Mesendoderm (in vitro differentiated cells): Measurements from ENCODE around the gene PTGFRN.
"Not testable (repeated sequence)": the region's sequence is repeated elsewhere in the genome, so short reads cannot be mapped to it uniquely, and the experiment has no call there.

Experiments used
- DNase-seq: peaks from one replicate; pipeline ENCODE4 v3.0.0; 2013
- H2AK5ac ChIP-seq: 2 replicates; pipeline ENCODE4 v1.6.1; 2013; ENCODE audit warnings: low read length, inconsistent platforms
- H2BK120ac ChIP-seq: 2 replicates; pipeline ENCODE4 v1.6.1; 2013; ENCODE audit warnings: low read depth, mild to moderate bottlenecking, low read length, moderate library complexity, mixed read lengths
- H2BK15ac ChIP-seq: replicated peaks from 2 replicates; pipeline ENCODE4 v1.6.1; 2013; ENCODE audit warnings: low read depth, mild to moderate bottlenecking, moderate library complexity
- H2BK5ac ChIP-seq: 2 replicates; pipeline ENCODE4 v1.6.1; 2013; ENCODE audit warnings: low read length, inconsistent platforms
- H3K18ac ChIP-seq: 2 replicates; pipeline ENCODE4 v1.6.1; 2013; ENCODE audit warnings: mild to moderate bottlenecking, low read length, mixed read lengths
- H3K23ac ChIP-seq: one replicate; pipeline ENCODE4 v1.6.1; 2013; ENCODE audit warnings: low read length
- H3K27ac ChIP-seq: 2 replicates; pipeline ENCODE4 v1.5.1; 2013; ENCODE audit warnings: low read depth, mild to moderate bottlenecking, inconsistent platforms, low read length, moderate library complexity
- H3K27me3 ChIP-seq: 2 replicates; pipeline ENCODE4 v1.6.1; 2013; ENCODE audit warnings: low read length, control low read depth, mild to moderate bottlenecking, inconsistent platforms; ENCODE audit not compliant: insufficient read depth, poor library complexity
- H3K36me3 ChIP-seq: 2 replicates; pipeline ENCODE4 v1.6.1; 2013; ENCODE audit warnings: low read length, inconsistent platforms; ENCODE audit not compliant: control insufficient read depth, insufficient read depth
- H3K4ac ChIP-seq: one replicate; pipeline ENCODE4 v1.6.1; 2013; ENCODE audit warnings: low read depth, mild to moderate bottlenecking, low read length, moderate library complexity
- H3K4me1 ChIP-seq: 2 replicates; pipeline ENCODE4 v1.6.1; 2013; ENCODE audit warnings: low read depth, low read length, inconsistent platforms; ENCODE audit not compliant: control insufficient read depth
- H3K4me2 ChIP-seq: 2 replicates; pipeline ENCODE4 v1.6.1; 2013; ENCODE audit warnings: low read length
- H3K4me3 ChIP-seq: 2 replicates; pipeline ENCODE4 v1.5.1; 2013; ENCODE audit warnings: mild to moderate bottlenecking, low read length
- H3K56ac ChIP-seq: one replicate; pipeline ENCODE4 v1.6.1; 2013; ENCODE audit warnings: low read length
- H3K79me1 ChIP-seq: 2 replicates; pipeline ENCODE4 v1.6.1; 2013; ENCODE audit warnings: low read length, inconsistent platforms
- H3K79me2 ChIP-seq: 2 replicates; pipeline ENCODE4 v1.6.1; 2013; ENCODE audit warnings: mild to moderate bottlenecking, low read length; ENCODE audit not compliant: control insufficient read depth, insufficient read depth
- H3K9ac ChIP-seq: 2 replicates; pipeline ENCODE4 v1.6.1; 2013; ENCODE audit warnings: low read length, inconsistent platforms
- H4K5ac ChIP-seq: one replicate; pipeline ENCODE4 v1.6.1; 2013; ENCODE audit warnings: low read length
- H4K8ac ChIP-seq: one replicate; pipeline ENCODE4 v1.6.1; 2013; ENCODE audit warnings: low read depth, mild to moderate bottlenecking, control low read depth, low read length, moderate library complexity
- WGBS: extraction: QIAGEN DNeasy Blood & Tissue Kit; methylation state at CpG from one replicate; pipeline ENCODE4 v1.1.7; 2013; ENCODE audit warnings: low lambda C conversion rate, missing lambda C conversion rate; ENCODE audit not compliant: insufficient coverage; ENCODE audit errors: extremely low coverage; 5-methylcytosine and 5-hydroxymethylcytosine counted together

PTGFRN gene

GRCh38 chr1:116938216-116938615 is 28.5 kb downstream of the PTGFRN start:
- no peak overlapping the region for H2AK5ac ChIP-seq
- H3K27ac ChIP-seq, result no peak overlapping the region
- H3K4me1 ChIP-seq, result no peaks in the 10 kb centered on the region
- H2BK120ac ChIP-seq, result no peak overlapping the region
- peaks cover 16% of the 10 kb centered on the region for H3K79me1 ChIP-seq
- H4K8ac ChIP-seq, result no peak overlapping the region
- H3K79me2 ChIP-seq, result peaks cover 2% of the 10 kb centered on the region
- H3K56ac ChIP-seq, result no peak overlapping the region
- H3K23ac ChIP-seq, result no peak overlapping the region
- H3K4ac ChIP-seq, result no peak overlapping the region
- no peak overlapping the region for H2BK5ac ChIP-seq
- no peak overlapping the region for H3K9ac ChIP-seq
- H3K36me3 ChIP-seq, result no peaks in the 10 kb centered on the region
- H3K27me3 ChIP-seq, result no peaks in the 10 kb centered on the region
- no peak overlapping the region for H4K5ac ChIP-seq
- no CpG with 5 or more reads among the region's 11 CpGs for WGBS
- no peak overlapping the region for H3K4me2 ChIP-seq
- H3K18ac ChIP-seq, result no peak overlapping the region
- H2BK15ac ChIP-seq, result no peak overlapping the region
- no peak for DNase-seq
- H3K4me3 ChIP-seq, result no peak overlapping the region

- H3K23ac ChIP-seq, H3K79me2 ChIP-seq, DNase-seq, H3K4me1 ChIP-seq, H4K8ac ChIP-seq, H3K36me3 ChIP-seq, H2BK15ac ChIP-seq, H3K56ac ChIP-seq, H3K4me3 ChIP-seq, H3K27ac ChIP-seq, H2BK120ac ChIP-seq, H4K5ac ChIP-seq, H2AK5ac ChIP-seq, H3K18ac ChIP-seq, H3K4ac ChIP-seq, H3K4me2 ChIP-seq, H3K9ac ChIP-seq, H2BK5ac ChIP-seq, H3K27me3 ChIP-seq: not testable (repeated sequence)
- WGBS, result no CpG with 5 or more reads among the region's 6 CpGs
- H3K79me1 ChIP-seq, result peaks cover 16% of the 10 kb centered on the region
Measured at GRCh38 chr1:116939780-116940543, 30.2 kb downstream of the PTGFRN start.

- H2BK5ac ChIP-seq, result no peak overlapping the region
- H4K5ac ChIP-seq, result no peak overlapping the region
- no CpG with 5 or more reads among the region's 2 CpGs for WGBS
- no peak for DNase-seq
- no peak overlapping the region for H3K4me2 ChIP-seq
- peaks cover 16% of the 10 kb centered on the region for H3K79me1 ChIP-seq
- H2BK120ac ChIP-seq, result no peak overlapping the region
- no peak overlapping the region for H3K27ac ChIP-seq
- no peak overlapping the region for H2AK5ac ChIP-seq
- no peak overlapping the region for H2BK15ac ChIP-seq
- H3K4me3 ChIP-seq, result no peak overlapping the region
- no peak overlapping the region for H3K9ac ChIP-seq
- H3K18ac ChIP-seq, result no peak overlapping the region
- no peak overlapping the region for H3K4ac ChIP-seq
- peaks cover 2% of the 10 kb centered on the region for H3K79me2 ChIP-seq
- H4K8ac ChIP-seq, result no peak overlapping the region
- H3K4me1 ChIP-seq, result no peaks in the 10 kb centered on the region
- no peak overlapping the region for H3K56ac ChIP-seq
- H3K36me3 ChIP-seq, result peaks cover 1% of the 10 kb centered on the region
- H3K27me3 ChIP-seq, result no peaks in the 10 kb centered on the region
- no peak overlapping the region for H3K23ac ChIP-seq
Measured at GRCh38 chr1:116940814-116941599, 31.3 kb downstream of the PTGFRN start.

GRCh38 chr1:116941670-116942069 is 32.0 kb downstream of the PTGFRN start:
- Histone ChIP-seq H3K27me3 (no peaks in the 10 kb centered on the region), H3K23ac (no peak overlapping the region), H3K4me3 (no peak overlapping the region), H3K4me1 (no peaks in the 10 kb centered on the region), H3K9ac (no peak overlapping the region), H2BK5ac (no peak overlapping the region), H2BK120ac (no peak overlapping the region), H4K5ac (no peak overlapping the region), H3K79me2 (no peaks in the 10 kb centered on the region), H3K36me3 (peaks cover 1% of the 10 kb centered on the region), H2BK15ac (no peak overlapping the region), H3K4me2 (no peak overlapping the region), H3K79me1 (peaks cover 13% of the 10 kb centered on the region), H3K27ac (no peak overlapping the region), H3K4ac (no peak overlapping the region), H2AK5ac (no peak overlapping the region), H3K56ac (no peak overlapping the region), H3K18ac (no peak overlapping the region), H4K8ac (no peak overlapping the region)
- WGBS, result no CpG with 5 or more reads among the region's 13 CpGs
- DNase-seq, result no peak

- Histone ChIP-seq H4K8ac (no peak overlapping the region), H4K5ac (no peak overlapping the region), H3K79me1 (peaks cover 12% of the 10 kb centered on the region), H3K23ac (no peak overlapping the region), H3K27ac (no peak overlapping the region), H3K4ac (no peak overlapping the region), H3K56ac (no peak overlapping the region), H3K4me2 (no peak overlapping the region), H3K79me2 (no peaks in the 10 kb centered on the region), H2BK120ac (no peak overlapping the region), H2AK5ac (no peak overlapping the region), H2BK5ac (no peak overlapping the region), H3K27me3 (no peaks in the 10 kb centered on the region), H3K4me1 (no peaks in the 10 kb centered on the region), H3K36me3 (peaks cover 1% of the 10 kb centered on the region), H2BK15ac (no peak overlapping the region), H3K4me3 (no peak overlapping the region), H3K9ac (no peak overlapping the region), H3K18ac (no peak overlapping the region)
- DNase-seq, result no peak
- no CpG with 5 or more reads among the region's 1 CpG for WGBS
Measured at GRCh38 chr1:116942344-116942743, 32.6 kb downstream of the PTGFRN start.
